Esophagus squamous epithelium (tissue), 5 donors: ENCODE data around the gene DYNLRB1. TPM values are rescaled to one million over a fixed set of nuclear protein-coding genes. Genes with fewer than 3 reads are reported as not detected.

ENCODE experiments used
- DNase-seq: peaks from one replicate; lab custom pipeline; 2025; lab: John Stamatoyannopoulos, UW
- H3K27ac ChIP-seq, 4 donors: fragments of 200-600 bp; sonication (generic); one replicate each; pipeline ENCODE4 v1.5.1; 2016 to 2019; ENCODE audit warnings: mild to moderate bottlenecking in 1 of 4
- H3K27me3 ChIP-seq, 4 donors: fragments of 200-600 bp; sonication (generic); 1 replicate in 3 of 4; 2 replicates in 1 of 4; pipeline versions ENCODE4 v1.5.1 to v1.6.0; 2017 to 2021; ENCODE audit warnings: antibody characterized with exemption in 1 of 4
- H3K36me3 ChIP-seq, 3 donors: fragments of 200-600 bp; sonication (generic); one replicate each; pipeline ENCODE4 v1.5.1; 2016 to 2019
- H3K4me1 ChIP-seq, 3 donors: fragments of 200-600 bp; sonication (generic); one replicate each; pipeline ENCODE4 v1.5.1; 2017 to 2019
- H3K4me3 ChIP-seq, 4 donors: fragments of 200-600 bp; sonication (generic); 1 replicate in 3 of 4; 2 replicates in 1 of 4; pipeline ENCODE4 v1.5.1; 2016 to 2019; ENCODE audit warnings: mild to moderate bottlenecking in 2 of 4, moderate library complexity in 1 of 4
- H3K9me3 ChIP-seq, 3 donors: fragments of 200-600 bp; sonication (generic); one replicate each; pipeline ENCODE4 v1.5.1; 2016 to 2019
- CTCF ChIP-seq, 6 experiments: fragments of 450-650 bp in 4 of 6; fragments of 200-600 bp in 2 of 6; sonication (generic) in 2 of 6; IDR thresholded peaks; one replicate each; pipeline ENCODE4 v1.5.1; 2016 to 2019; ENCODE audit warnings: antibody characterized with exemption in 6 of 6, mild to moderate bottlenecking in 4 of 6, moderate library complexity in 4 of 6
- POLR2A ChIP-seq, 4 donors: fragments of 450-650 bp; IDR thresholded peaks; one replicate each; pipeline ENCODE4 v1.6.1; 2017; ENCODE audit warnings: antibody characterized with exemption in 4 of 4, mild to moderate bottlenecking in 4 of 4, moderate library complexity in 3 of 4
- WGBS, 2 donors: methylation state at CpG; one replicate each; pipeline ENCODE4 v1.1.5; 2018; 5-methylcytosine and 5-hydroxymethylcytosine counted together
- intact Hi-C: fragments of 100-400 bp; cut with DNase I; formaldehyde crosslinking; loops from one replicate; pipeline ENCODE4 v1.15.0; 2022
- total RNA-seq, 4 donors: library from RNA; depleted of rRNA; stranded (reverse); fragments of >200 nt; gene quantifications; one replicate each; pipeline ENCODE4 v1.1.0, GENCODE V29; 2016
- donor health status: DM: yes; HTN: yes; CAD: no.

DYNLRB1 gene
- total RNA-seq, 4 donors from 2014 or later = 77.9 to 108 (median 97.2) TPM

- intact Hi-C loops = no loop called here
- Histone ChIP-seq H3K9me3 (no peaks in the 10 kb centered on the region), H3K4me3 (no peak overlapping the region), H3K27me3 (no peaks in the 10 kb centered on the region), H3K4me1 (peaks cover 0 to 13% (median 7%) of the 10 kb centered on the region in 3 donors), H3K36me3 (peaks cover 0 to 44% (median 20%) of the 10 kb centered on the region in 3 donors), H3K27ac (no peak overlapping the region)
- DNase-seq = no peak
- TF ChIP-seq CTCF (IDR thresholded peaks at IDR 0.05) (no peak), POLR2A (IDR thresholded peaks at IDR 0.05) (no peak)
- WGBS, 2 donors = 72 to 74% methylated on average over 6 to 11 of the region's 12 CpGs
Measured at GRCh38 chr20:34543463-34544056, 27.3 kb downstream of the DYNLRB1 start.

DNA sequence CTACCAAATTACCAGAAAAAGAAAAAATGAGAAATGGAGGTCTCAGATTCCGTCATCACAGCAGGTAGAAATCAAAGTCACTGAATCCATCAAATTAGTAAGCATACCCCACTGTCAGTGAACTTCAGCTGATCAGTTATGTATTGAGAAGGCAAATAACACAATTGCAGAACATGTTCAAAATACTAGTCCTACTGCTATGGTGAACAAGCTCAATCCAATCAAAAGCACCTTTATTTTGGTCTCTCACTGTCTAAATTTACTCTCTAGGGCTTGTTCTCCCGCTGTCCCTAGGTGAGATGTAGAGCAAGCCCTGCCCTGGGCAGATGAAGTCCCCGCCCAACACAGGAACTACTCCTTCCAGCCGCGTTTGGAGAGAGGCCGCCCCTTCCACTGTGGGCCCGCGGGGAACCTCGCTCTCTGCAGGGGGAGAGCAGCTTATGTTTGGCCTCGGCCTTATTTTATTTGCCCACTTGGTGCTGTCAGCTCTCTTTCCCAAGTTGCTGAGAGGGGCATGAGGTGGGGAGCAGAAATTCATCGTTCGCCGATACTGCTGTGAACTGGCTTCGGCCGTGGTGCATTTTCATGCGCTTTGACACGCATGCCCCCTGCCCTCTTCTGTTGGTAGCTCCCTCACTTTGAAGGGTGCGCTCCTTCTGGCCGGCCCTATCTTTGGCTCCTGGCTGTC is 28.0 kb downstream of the DYNLRB1 start:
- intact Hi-C loops = no loop called here
- Histone ChIP-seq H3K36me3 (peaks cover 0 to 37% (median 20%) of the 10 kb centered on the region in 3 donors), H3K4me1 (peaks cover 0 to 18% (median 7%) of the 10 kb centered on the region in 3 donors), H3K27ac (no peak overlapping the region), H3K9me3 (no peaks in the 10 kb centered on the region), H3K27me3 (no peaks in the 10 kb centered on the region), H3K4me3 (peak overlapping the region in 1 of 4 donors; percentile 23)
- DNase-seq = no peak
- 30 to 38% methylated on average over 15 to 18 of the region's 19 CpGs for WGBS, 2 donors
- TF ChIP-seq POLR2A (IDR thresholded peaks at IDR 0.05) (no peak), CTCF (IDR thresholded peaks at IDR 0.05) (no peak)

DNA sequence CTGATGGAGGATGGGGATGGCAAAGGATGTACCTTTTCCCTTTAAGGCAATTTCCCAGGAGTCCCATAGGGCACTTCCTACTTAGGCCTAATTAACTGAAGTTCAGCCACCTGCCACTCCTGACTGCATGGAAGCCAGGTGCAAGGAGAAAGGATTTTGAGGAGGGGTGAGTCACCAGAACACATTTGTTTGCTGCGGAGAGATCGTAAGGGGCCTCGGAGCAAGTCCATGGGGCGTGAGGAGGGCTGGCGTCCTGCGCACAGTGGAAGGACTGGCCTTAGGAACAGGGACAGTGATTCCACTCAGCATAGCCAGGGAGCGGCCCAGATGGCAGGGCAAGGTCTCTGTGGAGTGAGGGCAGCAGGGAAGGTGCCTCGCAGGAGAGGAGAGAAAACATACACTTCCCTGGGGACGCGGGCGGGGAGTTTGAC is 30.5 kb downstream of the DYNLRB1 start:
- Histone ChIP-seq H3K4me3 (no peak overlapping the region), H3K9me3 (no peaks in the 10 kb centered on the region), H3K27me3 (no peaks in the 10 kb centered on the region), H3K27ac (no peak overlapping the region), H3K36me3 (peaks cover 0 to 12% (median 5%) of the 10 kb centered on the region in 3 donors), H3K4me1 (peaks cover 0 to 28% (median 7%) of the 10 kb centered on the region in 3 donors)
- TF ChIP-seq POLR2A (IDR thresholded peaks at IDR 0.05) (no peak), CTCF (IDR thresholded peaks at IDR 0.05) (no peak)
- intact Hi-C loops = no loop called here
- 72 to 92% methylated on average over 11 of the region's 11 CpGs for WGBS, 2 donors
- no peak for DNase-seq

- intact Hi-C loops = no loop called here
- Histone ChIP-seq H3K4me3 (no peak overlapping the region), H3K27me3 (no peaks in the 10 kb centered on the region), H3K36me3 (no peaks in the 10 kb centered on the region), H3K4me1 (peaks cover 0 to 29% (median 7%) of the 10 kb centered on the region in 3 donors), H3K9me3 (no peaks in the 10 kb centered on the region), H3K27ac (no peak overlapping the region)
- no peak for DNase-seq
- 81 to 87% methylated on average over 11 of the region's 22 CpGs for WGBS, 2 donors
- no peak for TF ChIP-seq CTCF (IDR thresholded peaks at IDR 0.05)
- TF ChIP-seq POLR2A (IDR thresholded peaks at IDR 0.05) = no peak
Measured at GRCh38 chr20:34547844-34548613, 31.8 kb downstream of the DYNLRB1 start.
